Tibial nerve (tissue), 4 donors: Measurements from ENCODE around the gene APH1B.

ENCODE experiments used
- CTCF ChIP-seq, 5 experiments: fragments of 200-600 bp in 3 of 5; fragments of 450-650 bp in 2 of 5; sonication (generic) in 3 of 5; IDR thresholded peaks; one replicate each; pipeline ENCODE4 v1.5.1; 2016 to 2019; ENCODE audit warnings: antibody characterized with exemption in 5 of 5, mild to moderate bottlenecking in 3 of 5, moderate library complexity in 2 of 5
- EP300 ChIP-seq, 2 donors: sonication (generic); formaldehyde crosslinking; IDR thresholded peaks; one replicate each; pipeline ENCODE4 v1.6.1; 2017; ENCODE audit warnings: antibody characterized with exemption in 2 of 2, mild to moderate bottlenecking in 1 of 2
- POLR2A ChIP-seq, 2 donors: fragments of 450-650 bp; IDR thresholded peaks; one replicate each; pipeline ENCODE4 v1.6.1; 2017; ENCODE audit warnings: antibody characterized with exemption in 2 of 2, mild to moderate bottlenecking in 2 of 2, moderate library complexity in 2 of 2

- TF ChIP-seq CTCF (IDR thresholded peaks at IDR 0.05), result no peak
- TF ChIP-seq POLR2A (IDR thresholded peaks at IDR 0.05), result no peak
- TF ChIP-seq EP300 (IDR thresholded peaks at IDR 0.05), result no peak
Observed at GRCh38 chr15:63232405-63232804, 45.0 kb upstream of the APH1B start.
